ENCODE measurements around the gene ZNF324B.
A peak's percentile ranks its signal among the peaks of the same experiment; 100 is the strongest.
"Not testable (repeated sequence)": the region's sequence is repeated elsewhere in the genome, so short reads cannot be mapped to it uniquely, and the experiment has no call there.

The ZNF324B gene

GRCh38 chr19:58429745-58430144, 21.7 kb upstream of the ZNF324B start:
- no peak overlapping the region for H3K18ac ChIP-seq (ENCODE audit: low read length)
- H3K9ac ChIP-seq (ENCODE audit: low read length), result no peak overlapping the region
- H3K27ac ChIP-seq (ENCODE audit: low read depth, low read length), result no peak overlapping the region
- H4K5ac ChIP-seq (ENCODE audit: low read length), result no peak overlapping the region
- H3K79me2 ChIP-seq (ENCODE audit: control insufficient read depth, insufficient read depth, low read length), result no peaks in the 10 kb centered on the region
- H3K23ac ChIP-seq (ENCODE audit: low read length), result no peak overlapping the region
- no peaks in the 10 kb centered on the region for H3K79me1 ChIP-seq (ENCODE audit: low read length)
- no peak overlapping the region for H2BK120ac ChIP-seq (ENCODE audit: low read depth, low read length)
- no peak overlapping the region for H3K4ac ChIP-seq (ENCODE audit: low read depth, low read length)
- H4K8ac ChIP-seq (ENCODE audit: low read depth, low read length), result no peak overlapping the region
- H3K4me1 ChIP-seq (ENCODE audit: control insufficient read depth, low read depth, low read length), result no peaks in the 10 kb centered on the region
- H3K36me3 ChIP-seq (ENCODE audit: control insufficient read depth, insufficient read depth, low read length), result peaks cover 9% of the 10 kb centered on the region
- DNase-seq, result no peak
- peak overlapping the region; percentile 2 for H3K4me3 ChIP-seq (ENCODE audit: low read length)
- H3K27me3 ChIP-seq (ENCODE audit: insufficient read depth, low read length, poor library complexity), result no peaks in the 10 kb centered on the region
- no peak overlapping the region for H3K56ac ChIP-seq (ENCODE audit: low read length)
- no peak overlapping the region for H2BK5ac ChIP-seq (ENCODE audit: low read length)
- no peak overlapping the region for H2BK15ac ChIP-seq (replicated peaks; ENCODE audit: low read depth)
- no peak overlapping the region for H2AK5ac ChIP-seq (ENCODE audit: low read length)
- no peak overlapping the region for H3K4me2 ChIP-seq (ENCODE audit: low read length)

- Histone ChIP-seq H3K79me1 (ENCODE audit: low read length) (no peaks in the 10 kb centered on the region), H4K5ac (ENCODE audit: low read length) (no peak overlapping the region), H3K79me2 (ENCODE audit: control insufficient read depth, insufficient read depth, low read length) (no peaks in the 10 kb centered on the region), H3K4ac (ENCODE audit: low read depth, low read length) (no peak overlapping the region), H2BK120ac (ENCODE audit: low read depth, low read length) (no peak overlapping the region), H3K4me2 (ENCODE audit: low read length) (no peak overlapping the region), H3K27ac (ENCODE audit: low read depth, low read length) (no peak overlapping the region), H2BK15ac (replicated peaks; ENCODE audit: low read depth) (no peak overlapping the region), H3K23ac (ENCODE audit: low read length) (no peak overlapping the region), H3K27me3 (ENCODE audit: insufficient read depth, low read length, poor library complexity) (no peaks in the 10 kb centered on the region), H3K4me3 (ENCODE audit: low read length) (peak overlapping the region; percentile 37), H3K9ac (ENCODE audit: low read length) (no peak overlapping the region), H3K56ac (ENCODE audit: low read length) (no peak overlapping the region), H4K8ac (ENCODE audit: low read depth, low read length) (no peak overlapping the region), H3K18ac (ENCODE audit: low read length) (no peak overlapping the region), H3K36me3 (ENCODE audit: control insufficient read depth, insufficient read depth, low read length) (peaks cover 11% of the 10 kb centered on the region), H2AK5ac (ENCODE audit: low read length) (no peak overlapping the region), H2BK5ac (ENCODE audit: low read length) (no peak overlapping the region), H3K4me1 (ENCODE audit: control insufficient read depth, low read depth, low read length) (no peaks in the 10 kb centered on the region)
- no CpG with 5 or more reads among the region's 2 CpGs for WGBS (ENCODE audit: extremely low coverage, insufficient coverage, low lambda C conversion rate)
- no peak for DNase-seq
Observed at GRCh38 chr19:58434217-58434616, 17.2 kb upstream of the ZNF324B start.

GRCh38 chr19:58439576-58440554, 11.6 kb upstream of the ZNF324B start, which contains the start of gene ZNF132:
Gene ZNF132, minus strand, starts transcription at chr19:58440153. Its CDS starts 332 bp downstream, at chr19:58439821.
- H2AK5ac ChIP-seq (ENCODE audit: low read length), result no peak within 1 kb of the TSS
- no peak within 1 kb of the TSS for H2BK5ac ChIP-seq (ENCODE audit: low read length)
- no peak within 1 kb of the TSS for H3K23ac ChIP-seq (ENCODE audit: low read length)
- no peak within 1 kb of the TSS for H2BK15ac ChIP-seq (replicated peaks; ENCODE audit: low read depth)
- H3K18ac ChIP-seq (ENCODE audit: low read length), result no peak within 1 kb of the TSS
- peak; percentile 100 for DNase-seq
- no peak within 1 kb of the TSS for H3K4ac ChIP-seq (ENCODE audit: low read depth, low read length)
- peaks cover under 1% of the 10 kb centered on the region for H3K36me3 ChIP-seq (ENCODE audit: control insufficient read depth, insufficient read depth, low read length)
- no peak within 1 kb of the TSS for H2BK120ac ChIP-seq (ENCODE audit: low read depth, low read length)
- no peaks in the 10 kb centered on the region for H3K79me2 ChIP-seq (ENCODE audit: control insufficient read depth, insufficient read depth, low read length)
- H3K27ac ChIP-seq (ENCODE audit: low read depth, low read length), result no peak within 1 kb of the TSS
- H3K4me3 ChIP-seq (ENCODE audit: low read length), result peak within 1 kb of the TSS; percentile 71
- peak within 1 kb of the TSS; percentile 75 for H3K4me2 ChIP-seq (ENCODE audit: low read length)
- H3K4me1 ChIP-seq (ENCODE audit: control insufficient read depth, low read depth, low read length), result no peaks in the 10 kb centered on the region
- no peaks in the 10 kb centered on the region for H3K27me3 ChIP-seq (ENCODE audit: insufficient read depth, low read length, poor library complexity)
- H4K8ac ChIP-seq (ENCODE audit: low read depth, low read length), result peak within 1 kb of the TSS; percentile 41
- peak within 1 kb of the TSS; percentile 90 for H3K56ac ChIP-seq (ENCODE audit: low read length)
- peak within 1 kb of the TSS; percentile 74 for H3K9ac ChIP-seq (ENCODE audit: low read length)
- no peak within 1 kb of the TSS for H4K5ac ChIP-seq (ENCODE audit: low read length)
- WGBS (ENCODE audit: extremely low coverage, insufficient coverage, low lambda C conversion rate), result no CpG with 5 or more reads among the region's 59 CpGs
- no peaks in the 10 kb centered on the region for H3K79me1 ChIP-seq (ENCODE audit: low read length)

GRCh38 chr19:58440556-58440955, 10.9 kb upstream of the ZNF324B start:
- Histone ChIP-seq H3K23ac (ENCODE audit: low read length) (no peak overlapping the region), H3K27me3 (ENCODE audit: insufficient read depth, low read length, poor library complexity) (no peaks in the 10 kb centered on the region), H3K4me1 (ENCODE audit: control insufficient read depth, low read depth, low read length) (no peaks in the 10 kb centered on the region), H3K18ac (ENCODE audit: low read length) (no peak overlapping the region), H2AK5ac (ENCODE audit: low read length) (no peak overlapping the region), H2BK5ac (ENCODE audit: low read length) (no peak overlapping the region), H3K4me2 (ENCODE audit: low read length) (peak overlapping the region; percentile 50), H2BK15ac (replicated peaks; ENCODE audit: low read depth) (no peak overlapping the region), H3K79me2 (ENCODE audit: control insufficient read depth, insufficient read depth, low read length) (no peaks in the 10 kb centered on the region), H3K9ac (ENCODE audit: low read length) (no peak overlapping the region), H3K36me3 (ENCODE audit: control insufficient read depth, insufficient read depth, low read length) (no peaks in the 10 kb centered on the region), H3K56ac (ENCODE audit: low read length) (no peak overlapping the region), H3K4me3 (ENCODE audit: low read length) (peak overlapping the region; percentile 16), H4K5ac (ENCODE audit: low read length) (no peak overlapping the region), H3K79me1 (ENCODE audit: low read length) (no peaks in the 10 kb centered on the region), H3K4ac (ENCODE audit: low read depth, low read length) (no peak overlapping the region), H3K27ac (ENCODE audit: low read depth, low read length) (no peak overlapping the region), H2BK120ac (ENCODE audit: low read depth, low read length) (no peak overlapping the region), H4K8ac (ENCODE audit: low read depth, low read length) (no peak overlapping the region)
- WGBS (ENCODE audit: extremely low coverage, insufficient coverage, low lambda C conversion rate), result no CpG with 5 or more reads among the region's 31 CpGs
- no peak for DNase-seq

GRCh38 chr19:58442986-58443385, 8.4 kb upstream of the ZNF324B start:
- not testable (repeated sequence) for H2BK5ac ChIP-seq (ENCODE audit: low read length); H3K4me2 ChIP-seq (ENCODE audit: low read length)

More at GRCh38 chr19:58442986-58443385, 8.4 kb upstream of the ZNF324B start:
- not testable (repeated sequence) for H4K5ac ChIP-seq (ENCODE audit: low read length); H3K4ac ChIP-seq (ENCODE audit: low read depth, low read length); H2BK120ac ChIP-seq (ENCODE audit: low read depth, low read length); DNase-seq; H3K36me3 ChIP-seq (ENCODE audit: control insufficient read depth, insufficient read depth, low read length); H3K56ac ChIP-seq (ENCODE audit: low read length); H3K4me1 ChIP-seq (ENCODE audit: control insufficient read depth, low read depth, low read length); H3K27ac ChIP-seq (ENCODE audit: low read depth, low read length); H3K23ac ChIP-seq (ENCODE audit: low read length); H2AK5ac ChIP-seq (ENCODE audit: low read length); H3K18ac ChIP-seq (ENCODE audit: low read length); H3K4me3 ChIP-seq (ENCODE audit: low read length); H2BK15ac ChIP-seq (replicated peaks; ENCODE audit: low read depth); H4K8ac ChIP-seq (ENCODE audit: low read depth, low read length); H3K79me1 ChIP-seq (ENCODE audit: low read length); H3K79me2 ChIP-seq (ENCODE audit: control insufficient read depth, insufficient read depth, low read length); H3K27me3 ChIP-seq (ENCODE audit: insufficient read depth, low read length, poor library complexity); H3K9ac ChIP-seq (ENCODE audit: low read length)
- no CpG with 5 or more reads among the region's 7 CpGs for WGBS (ENCODE audit: extremely low coverage, insufficient coverage, low lambda C conversion rate)

Measured in mesendoderm (in vitro differentiated cells).